Activated T-cell treated with anti-CD3 and anti-CD28 coated beads, Interleukin-2, amount 50 U/mL, for 4 hours (primary cell): Measurements from ENCODE around the gene CUX1. TPM values are rescaled to one million over a fixed set of nuclear protein-coding genes. Genes with fewer than 3 reads are reported as not detected.
"Not testable (repeated sequence)": the region's sequence is repeated elsewhere in the genome, so short reads cannot be mapped to it uniquely, and the experiment has no call there.

ENCODE experiments used
- ATAC-seq, 2 donors: fragments of 200-7000 bp; cut with Tn5 transposase; one replicate each; pipeline ENCODE4 v1.10.0; 2021
- DNase-seq: peaks from one replicate; pipeline ENCODE4 v3.0.0-alpha.2; 2020
- H3K27me3 Mint-ChIP-seq: one replicate; pipeline ENCODE4 v1.8.0; 2021; ENCODE audit warnings: low read depth, mixed read lengths
- H3K36me3 Mint-ChIP-seq: one replicate; pipeline ENCODE4 v1.8.0; 2022; ENCODE audit warnings: mixed read lengths; ENCODE audit not compliant: insufficient read depth
- H3K4me1 Mint-ChIP-seq: one replicate; pipeline ENCODE4 v1.8.0; 2021; ENCODE audit warnings: low read depth, mixed read lengths
- H3K4me3 Mint-ChIP-seq: one replicate; pipeline ENCODE4 v1.8.0; 2021; ENCODE audit warnings: mild to moderate bottlenecking, moderate library complexity, mixed read lengths
- H3K9me3 Mint-ChIP-seq: one replicate; pipeline ENCODE4 v1.8.0; 2021; ENCODE audit warnings: mixed read lengths
- total RNA-seq, 3 donors: library from RNA; stranded (reverse); gene quantifications; one replicate each; pipeline ENCODE4 v1.2.1, GENCODE V29; 2021

CUX1 gene
- total RNA-seq, 3 donors from 2014 or later, result 18.6 to 21.6 (median 20.7) TPM

GRCh38 chr7:101826081-101826835 lies 8.8 kb downstream of the CUX1 start:
- no peak for ATAC-seq
- no peaks in the 10 kb centered on the region for H3K27me3 Mint-ChIP-seq
- H3K4me1 Mint-ChIP-seq, result peaks cover 9% of the 10 kb centered on the region
- H3K9me3 Mint-ChIP-seq, result no peaks in the 10 kb centered on the region
- H3K36me3 Mint-ChIP-seq, result peaks cover 6% of the 10 kb centered on the region
- no peak overlapping the region for H3K4me3 Mint-ChIP-seq
- no peak for DNase-seq

GRCh38 chr7:101828301-101829020 lies 11.0 kb downstream of the CUX1 start:
- Mint-ChIP-seq H3K27me3 (no peaks in the 10 kb centered on the region), H3K9me3 (no peaks in the 10 kb centered on the region), H3K36me3 (peaks cover 6% of the 10 kb centered on the region), H3K4me1 (peaks cover 11% of the 10 kb centered on the region), H3K4me3 (no peak overlapping the region)
- ATAC-seq, result no peak
- DNase-seq, result no peak

- ATAC-seq (no peak), DNase-seq (no peak)
- no peaks in the 10 kb centered on the region for H3K27me3 Mint-ChIP-seq
- no peak overlapping the region for H3K4me3 Mint-ChIP-seq
- H3K36me3 Mint-ChIP-seq, result peaks cover 6% of the 10 kb centered on the region
- no peaks in the 10 kb centered on the region for H3K9me3 Mint-ChIP-seq
- peaks cover 11% of the 10 kb centered on the region for H3K4me1 Mint-ChIP-seq
These were observed 11.9 kb downstream of the CUX1 start for GRCh38 chr7:101829374-101829773.

GRCh38 chr7:101829821-101830220 lies 12.4 kb downstream of the CUX1 start:
- no peaks in the 10 kb centered on the region for H3K9me3 Mint-ChIP-seq
- DNase-seq (no peak), ATAC-seq (no peak)
- no peaks in the 10 kb centered on the region for H3K27me3 Mint-ChIP-seq
- H3K36me3 Mint-ChIP-seq, result peaks cover 6% of the 10 kb centered on the region
- peaks cover 9% of the 10 kb centered on the region for H3K4me1 Mint-ChIP-seq
- no peak overlapping the region for H3K4me3 Mint-ChIP-seq

GRCh38 chr7:101831396-101831795 lies 14.0 kb downstream of the CUX1 start:
- not testable (repeated sequence) for H3K9me3 Mint-ChIP-seq, H3K4me1 Mint-ChIP-seq, DNase-seq, H3K36me3 Mint-ChIP-seq, ATAC-seq, H3K4me3 Mint-ChIP-seq, H3K27me3 Mint-ChIP-seq

- H3K9me3 Mint-ChIP-seq, result no peaks in the 10 kb centered on the region
- no peak for DNase-seq
- no peaks in the 10 kb centered on the region for H3K27me3 Mint-ChIP-seq
- H3K4me3 Mint-ChIP-seq, result no peak overlapping the region
- no peak for ATAC-seq
- H3K4me1 Mint-ChIP-seq, result peaks cover 5% of the 10 kb centered on the region
- H3K36me3 Mint-ChIP-seq, result peaks cover 8% of the 10 kb centered on the region
These were observed 14.8 kb downstream of the CUX1 start for GRCh38 chr7:101832205-101832631.

GRCh38 chr7:101832685-101833375 lies 15.4 kb downstream of the CUX1 start:
- H3K9me3 Mint-ChIP-seq, result no peaks in the 10 kb centered on the region

GRCh38 chr7:101833799-101834198 lies 16.4 kb downstream of the CUX1 start:
- no peak for ATAC-seq

More at GRCh38 chr7:101832685-101833375, 15.4 kb downstream of the CUX1 start:
- DNase-seq (no peak), ATAC-seq (no peak)
- Mint-ChIP-seq H3K27me3 (no peaks in the 10 kb centered on the region), H3K36me3 (peaks cover 5% of the 10 kb centered on the region), H3K4me1 (peaks cover 3% of the 10 kb centered on the region), H3K4me3 (no peak overlapping the region)

GRCh38 chr7:101835136-101835535 lies 17.7 kb downstream of the CUX1 start:
- DNase-seq (no peak), ATAC-seq (no peak)
- H3K4me3 Mint-ChIP-seq, result no peak overlapping the region
- H3K36me3 Mint-ChIP-seq, result peaks cover 2% of the 10 kb centered on the region
- H3K4me1 Mint-ChIP-seq, result peaks cover 1% of the 10 kb centered on the region
- H3K9me3 Mint-ChIP-seq, result no peaks in the 10 kb centered on the region
- H3K27me3 Mint-ChIP-seq, result no peaks in the 10 kb centered on the region

More at GRCh38 chr7:101833799-101834198, 16.4 kb downstream of the CUX1 start:
- Mint-ChIP-seq H3K27me3 (no peaks in the 10 kb centered on the region), H3K36me3 (peaks cover 5% of the 10 kb centered on the region), H3K4me3 (no peak overlapping the region), H3K4me1 (peaks cover 3% of the 10 kb centered on the region), H3K9me3 (no peaks in the 10 kb centered on the region)
- DNase-seq, result no peak

- not testable (repeated sequence) for H3K4me1 Mint-ChIP-seq, DNase-seq, H3K36me3 Mint-ChIP-seq, ATAC-seq, H3K9me3 Mint-ChIP-seq, H3K27me3 Mint-ChIP-seq, H3K4me3 Mint-ChIP-seq
These were observed 20.0 kb downstream of the CUX1 start for GRCh38 chr7:101837433-101837832.

GRCh38 chr7:101838837-101839483 lies 21.5 kb downstream of the CUX1 start:
- H3K4me1 Mint-ChIP-seq, result peaks cover 3% of the 10 kb centered on the region
- no peak overlapping the region for H3K4me3 Mint-ChIP-seq
- H3K27me3 Mint-ChIP-seq, result no peaks in the 10 kb centered on the region
- ATAC-seq (no peak), DNase-seq (no peak)
- peaks cover 2% of the 10 kb centered on the region for H3K36me3 Mint-ChIP-seq
- no peaks in the 10 kb centered on the region for H3K9me3 Mint-ChIP-seq

GRCh38 chr7:101841328-101841727 lies 23.9 kb downstream of the CUX1 start:
- Mint-ChIP-seq H3K4me1 (peaks cover 3% of the 10 kb centered on the region), H3K4me3 (no peak overlapping the region), H3K36me3 (no peaks in the 10 kb centered on the region), H3K27me3 (no peaks in the 10 kb centered on the region), H3K9me3 (no peaks in the 10 kb centered on the region)
- ATAC-seq (no peak), DNase-seq (no peak)

- Mint-ChIP-seq H3K4me1 (peaks cover 9% of the 10 kb centered on the region), H3K27me3 (no peaks in the 10 kb centered on the region), H3K4me3 (no peak overlapping the region), H3K36me3 (peaks cover 6% of the 10 kb centered on the region), H3K9me3 (peaks cover 5% of the 10 kb centered on the region)
- ATAC-seq (no peak), DNase-seq (no peak)
These were observed 26.2 kb downstream of the CUX1 start for GRCh38 chr7:101843293-101844271.
